ENCODE measurements around the gene NAV2.

Gene NAV2

DNA sequence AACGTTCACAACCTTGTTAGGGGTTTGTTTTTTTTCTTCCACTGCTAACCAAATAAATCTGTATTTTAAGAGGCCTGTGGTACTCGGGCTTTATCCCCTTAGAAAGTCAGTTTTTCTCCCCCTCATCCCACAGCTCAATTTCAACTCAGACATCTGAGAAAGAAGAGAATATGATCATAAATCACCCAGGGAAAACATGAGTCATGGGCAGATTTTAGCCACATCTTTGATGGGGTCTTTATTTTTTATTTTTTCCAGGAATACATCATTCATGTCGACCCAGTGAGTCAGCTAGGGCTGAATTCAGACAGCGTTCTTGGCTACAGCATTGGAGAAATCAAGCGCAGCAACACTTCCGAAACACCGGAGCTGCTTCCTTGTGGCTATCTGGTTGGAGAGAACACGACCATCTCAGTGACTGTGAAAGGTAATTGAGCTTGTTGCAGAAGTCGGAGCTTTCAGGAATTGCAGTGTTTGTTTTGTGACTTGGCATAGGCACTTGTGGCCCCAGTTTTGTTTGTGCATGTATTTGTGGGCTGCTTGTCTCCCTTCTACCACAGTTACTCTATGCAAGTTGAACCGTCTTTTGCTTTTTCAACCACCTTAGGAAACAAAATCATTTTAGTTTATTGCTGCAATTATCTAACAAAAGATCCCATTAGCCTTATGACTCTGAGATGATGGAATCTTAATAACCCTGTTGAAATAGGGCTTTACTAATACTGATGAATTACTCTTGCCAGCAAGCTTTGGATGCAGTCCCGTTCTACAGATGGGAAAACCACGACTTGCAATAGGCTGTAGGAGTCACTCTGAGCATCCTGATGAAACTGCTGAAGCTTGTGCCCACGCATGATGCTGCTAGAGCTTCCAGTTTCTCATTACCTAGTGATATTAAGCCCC lies 384.9 kb downstream of the NAV2 start:
- POLR2A ChIA-PET: no interaction called here
- peaks cover 0 to 3% (median 0%) of the 10 kb centered on the region in 4 experiments for H3K4me1 ChIP-seq (ENCODE audit: control extremely low read depth in 1 of 4, control insufficient read depth in 4 of 4, insufficient read depth in 4 of 4, low read length in 3 of 4)
- no peak overlapping the region for H3K27ac ChIP-seq (ENCODE audit: insufficient read depth in 1 of 2, low read depth in 1 of 2, low read length in 2 of 2, poor library complexity in 1 of 2, severe bottlenecking in 2 of 2)
- H3K9me3 ChIP-seq (ENCODE audit: control extremely low read depth in 1 of 5, control insufficient read depth in 4 of 5, insufficient read depth in 2 of 5, low read depth in 1 of 5, low read length in 4 of 5): no peaks in the 10 kb centered on the region
- CTCF ChIA-PET: interaction anchor here (0.9 to 1.6 kb wide), 3 partner anchors 15 to 93 kb away, joined by 3 read pairs; no protein-coding TSS in a partner anchor
- H3K36me3 ChIP-seq (ENCODE audit: control insufficient read depth in 4 of 4, insufficient read depth in 4 of 4, low read length in 3 of 4): no peaks in the 10 kb centered on the region
- peak in 2 of 3 donors; percentile 21 to 27 for DNase-seq
- H3K4me3 ChIP-seq (ENCODE audit: control insufficient read depth in 1 of 7, extremely low read depth in 1 of 7, insufficient read depth in 4 of 7, low read depth in 2 of 7, low read length in 6 of 7): no peak overlapping the region
- WGBS (ENCODE audit: insufficient coverage): 89% methylated on average over 11 of the region's 13 CpGs
- peaks cover 0 to 6% (median 0%) of the 10 kb centered on the region in 5 experiments for H3K27me3 ChIP-seq (replicated peaks in 2 of 5; ENCODE audit: control insufficient read depth in 4 of 5, insufficient read depth in 5 of 5, low read length in 4 of 5)

DNA sequence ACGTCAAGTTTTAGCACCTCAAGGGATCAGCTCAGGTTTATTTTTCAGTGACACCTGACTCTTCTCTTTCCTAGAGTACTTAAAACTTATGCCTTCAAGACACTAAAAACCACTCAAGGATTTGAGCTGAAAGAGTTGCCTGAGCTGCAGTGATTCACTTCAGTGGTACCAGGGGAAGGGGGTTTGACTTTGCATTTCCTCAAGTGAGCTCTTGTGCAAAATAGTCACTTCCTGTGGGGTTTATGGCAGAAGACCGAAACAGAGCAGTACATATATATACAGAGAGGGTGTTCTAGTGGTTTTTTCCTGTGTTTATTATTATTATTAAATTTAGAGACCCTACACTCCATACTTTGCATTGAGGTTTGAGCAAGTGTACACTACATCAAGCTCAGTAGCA lies 386.9 kb downstream of the NAV2 start:
- H3K27ac ChIP-seq (ENCODE audit: insufficient read depth in 1 of 2, low read depth in 1 of 2, low read length in 2 of 2, poor library complexity in 1 of 2, severe bottlenecking in 2 of 2): no peak overlapping the region
- peak; percentile 11 to 71 (median 61) for DNase-seq
- peaks cover 0 to 6% (median 0%) of the 10 kb centered on the region in 5 experiments for H3K27me3 ChIP-seq (replicated peaks in 2 of 5; ENCODE audit: control insufficient read depth in 4 of 5, insufficient read depth in 5 of 5, low read length in 4 of 5)
- H3K4me3 ChIP-seq (ENCODE audit: control insufficient read depth in 1 of 7, extremely low read depth in 1 of 7, insufficient read depth in 4 of 7, low read depth in 2 of 7, low read length in 6 of 7): no peak overlapping the region
- ChIA-PET POLR2A (interaction anchor here (0.9 kb wide), 1 partner anchor 10 kb away, joined by 3 read pairs; no protein-coding TSS in a partner anchor), CTCF (no interaction called here)
- 100% methylated on average over 1 of the region's 2 CpGs for WGBS (ENCODE audit: insufficient coverage)
- H3K36me3 ChIP-seq (ENCODE audit: control insufficient read depth in 4 of 4, insufficient read depth in 4 of 4, low read length in 3 of 4): no peaks in the 10 kb centered on the region
- no peaks in the 10 kb centered on the region for H3K9me3 ChIP-seq (ENCODE audit: control extremely low read depth in 1 of 5, control insufficient read depth in 4 of 5, insufficient read depth in 2 of 5, low read depth in 1 of 5, low read length in 4 of 5)
- H3K4me1 ChIP-seq (ENCODE audit: control extremely low read depth in 1 of 4, control insufficient read depth in 4 of 4, insufficient read depth in 4 of 4, low read length in 3 of 4): peaks cover 0 to 3% (median 0%) of the 10 kb centered on the region in 4 experiments

DNA sequence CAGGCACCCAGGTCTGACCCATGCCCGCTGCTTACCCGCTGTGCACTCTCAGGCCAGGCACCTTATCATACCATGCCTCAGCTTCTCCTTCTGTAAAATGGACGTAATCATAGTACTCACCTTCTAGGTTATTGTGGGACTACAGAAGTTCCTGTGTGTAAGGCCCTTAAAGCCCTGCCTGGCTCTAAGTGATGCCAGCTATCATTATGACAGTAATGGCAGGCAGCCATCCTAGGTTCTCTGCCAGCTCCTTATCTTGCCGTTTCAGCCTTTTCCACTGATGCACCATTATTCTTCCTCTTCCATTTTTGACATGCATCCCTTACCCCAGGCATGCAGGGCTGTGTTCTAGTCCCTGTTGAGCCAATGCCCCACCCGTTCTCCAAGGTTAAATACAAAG lies 389.8 kb downstream of the NAV2 start:
- ChIA-PET CTCF (interaction anchor here (1.2 to 2.0 kb wide), 2 partner anchors 25 to 50 kb away, joined by 4 to 6 read pairs; no protein-coding TSS in a partner anchor), POLR2A (no interaction called here)
- Histone ChIP-seq H3K4me3 (ENCODE audit: control insufficient read depth in 1 of 7, extremely low read depth in 1 of 7, insufficient read depth in 4 of 7, low read depth in 2 of 7, low read length in 6 of 7) (no peak overlapping the region), H3K27me3 (replicated peaks in 2 of 5; ENCODE audit: control insufficient read depth in 4 of 5, insufficient read depth in 5 of 5, low read length in 4 of 5) (peaks cover 0 to 4% (median 0%) of the 10 kb centered on the region in 5 experiments), H3K36me3 (ENCODE audit: control insufficient read depth in 4 of 4, insufficient read depth in 4 of 4, low read length in 3 of 4) (no peaks in the 10 kb centered on the region), H3K4me1 (ENCODE audit: control extremely low read depth in 1 of 4, control insufficient read depth in 4 of 4, insufficient read depth in 4 of 4, low read length in 3 of 4) (peaks cover 0 to 3% (median 0%) of the 10 kb centered on the region in 4 experiments), H3K9me3 (ENCODE audit: control extremely low read depth in 1 of 5, control insufficient read depth in 4 of 5, insufficient read depth in 2 of 5, low read depth in 1 of 5, low read length in 4 of 5) (no peaks in the 10 kb centered on the region), H3K27ac (ENCODE audit: insufficient read depth in 1 of 2, low read depth in 1 of 2, low read length in 2 of 2, poor library complexity in 1 of 2, severe bottlenecking in 2 of 2) (no peak overlapping the region)
- peak in 2 of 3 donors; percentile 20 to 47 for DNase-seq
- WGBS (ENCODE audit: insufficient coverage): 85% methylated on average over 3 of the region's 5 CpGs

DNA sequence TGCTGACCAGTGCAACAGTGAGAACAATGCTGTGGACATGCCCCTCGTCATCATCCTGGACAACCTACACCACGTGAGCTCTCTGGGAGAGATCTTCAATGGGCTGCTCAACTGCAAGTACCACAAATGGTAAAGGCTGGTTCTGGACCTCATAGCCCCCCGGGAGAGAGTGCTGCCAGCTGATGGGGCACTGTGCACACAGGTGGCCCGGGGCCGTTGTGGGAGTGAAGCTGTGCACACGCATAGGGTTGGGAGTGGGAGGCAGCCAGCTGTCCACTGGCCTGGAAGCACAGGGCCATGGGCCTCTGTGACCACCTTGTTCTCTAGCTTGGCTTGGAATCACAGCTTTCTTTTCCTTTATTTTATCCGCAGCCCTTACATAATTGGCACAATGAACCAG lies 390.6 kb downstream of the NAV2 start:
- 98% methylated on average over 6 of the region's 7 CpGs for WGBS (ENCODE audit: insufficient coverage)
- Histone ChIP-seq H3K4me3 (ENCODE audit: control insufficient read depth in 1 of 7, extremely low read depth in 1 of 7, insufficient read depth in 4 of 7, low read depth in 2 of 7, low read length in 6 of 7) (no peak overlapping the region), H3K36me3 (ENCODE audit: control insufficient read depth in 4 of 4, insufficient read depth in 4 of 4, low read length in 3 of 4) (no peaks in the 10 kb centered on the region), H3K27ac (ENCODE audit: insufficient read depth in 1 of 2, low read depth in 1 of 2, low read length in 2 of 2, poor library complexity in 1 of 2, severe bottlenecking in 2 of 2) (no peak overlapping the region), H3K27me3 (replicated peaks in 2 of 5; ENCODE audit: control insufficient read depth in 4 of 5, insufficient read depth in 5 of 5, low read length in 4 of 5) (peaks cover 0 to 4% (median 0%) of the 10 kb centered on the region in 5 experiments), H3K4me1 (ENCODE audit: control extremely low read depth in 1 of 4, control insufficient read depth in 4 of 4, insufficient read depth in 4 of 4, low read length in 3 of 4) (peaks cover 0 to 3% (median 0%) of the 10 kb centered on the region in 4 experiments), H3K9me3 (ENCODE audit: control extremely low read depth in 1 of 5, control insufficient read depth in 4 of 5, insufficient read depth in 2 of 5, low read depth in 1 of 5, low read length in 4 of 5) (no peaks in the 10 kb centered on the region)
- POLR2A ChIA-PET: no interaction called here
- CTCF ChIA-PET: interaction anchor here (1.0 to 2.0 kb wide), 4 partner anchors 9 to 148 kb away, joined by 3 to 7 read pairs (median 5); no protein-coding TSS in a partner anchor
- DNase-seq: no peak

DNA sequence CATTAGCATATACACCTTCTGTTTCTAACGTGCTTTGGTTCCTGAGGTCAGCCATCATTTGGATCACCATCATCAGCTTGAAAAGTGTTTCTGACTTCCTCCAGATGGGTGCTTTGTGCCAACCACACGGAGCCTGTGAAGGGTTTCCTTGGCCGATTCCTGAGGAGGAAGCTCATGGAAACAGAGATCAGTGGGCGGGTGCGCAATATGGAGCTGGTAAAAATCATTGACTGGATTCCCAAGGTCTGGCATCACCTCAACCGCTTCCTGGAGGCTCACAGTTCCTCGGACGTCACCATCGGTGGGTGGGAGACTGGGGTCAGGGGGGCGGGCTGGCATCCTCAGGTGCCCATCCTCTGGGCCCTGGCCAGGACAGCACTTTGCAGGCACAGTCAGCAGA lies 392.8 kb downstream of the NAV2 start:
- no peaks in the 10 kb centered on the region for H3K4me1 ChIP-seq (ENCODE audit: control extremely low read depth in 1 of 4, control insufficient read depth in 4 of 4, insufficient read depth in 4 of 4, low read length in 3 of 4)
- CTCF ChIA-PET: interaction anchor here (0.7 to 2.7 kb wide), 7 partner anchors 10 to 154 kb away, joined by 3 to 11 read pairs (median 4); no protein-coding TSS in a partner anchor

DNA sequence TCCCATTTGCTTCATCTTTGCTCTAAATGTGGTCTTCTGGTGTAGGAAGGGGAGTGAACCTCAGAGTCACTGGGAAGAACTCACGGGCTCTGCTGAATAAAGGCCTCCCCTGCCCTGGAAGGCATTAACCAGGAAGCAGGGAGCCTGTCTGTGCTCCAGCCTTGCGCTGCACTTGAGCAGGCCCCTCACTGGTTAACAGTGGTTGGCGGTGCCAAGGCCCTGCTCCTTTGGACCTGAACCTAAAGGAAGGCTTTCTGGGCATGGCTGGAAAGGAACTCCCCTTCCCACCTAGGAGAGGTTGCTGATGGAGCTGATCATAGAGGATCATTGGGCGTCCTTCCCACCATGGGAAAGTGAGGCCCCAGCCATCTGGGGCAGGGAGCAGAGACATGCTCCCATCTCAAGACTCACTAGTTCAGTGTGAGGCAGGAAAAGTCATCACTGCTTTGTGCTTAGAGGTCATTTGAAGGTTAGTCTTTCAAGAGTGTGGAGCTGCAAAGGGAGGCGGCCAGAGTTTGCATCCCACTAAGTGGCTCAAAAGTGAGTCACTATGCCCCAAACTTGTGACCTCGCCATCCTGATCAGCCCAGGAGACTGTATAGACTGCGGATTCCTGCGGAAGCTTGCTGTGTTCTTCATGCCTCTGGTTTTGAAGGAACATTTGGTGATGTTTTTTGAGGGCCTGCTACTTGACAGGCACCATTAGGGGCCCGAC lies 397.3 kb downstream of the NAV2 start:
- Histone ChIP-seq H3K36me3 (ENCODE audit: control insufficient read depth in 4 of 4, insufficient read depth in 4 of 4, low read length in 3 of 4) (no peaks in the 10 kb centered on the region), H3K9me3 (ENCODE audit: control extremely low read depth in 1 of 5, control insufficient read depth in 4 of 5, insufficient read depth in 2 of 5, low read depth in 1 of 5, low read length in 4 of 5) (no peaks in the 10 kb centered on the region), H3K27ac (ENCODE audit: insufficient read depth in 1 of 2, low read depth in 1 of 2, low read length in 2 of 2, poor library complexity in 1 of 2, severe bottlenecking in 2 of 2) (no peak overlapping the region), H3K4me3 (ENCODE audit: control insufficient read depth in 1 of 7, extremely low read depth in 1 of 7, insufficient read depth in 4 of 7, low read depth in 2 of 7, low read length in 6 of 7) (no peak overlapping the region), H3K27me3 (replicated peaks in 2 of 5; ENCODE audit: control insufficient read depth in 4 of 5, insufficient read depth in 5 of 5, low read length in 4 of 5) (peaks cover 0 to 2% (median 0%) of the 10 kb centered on the region in 5 experiments), H3K4me1 (ENCODE audit: control extremely low read depth in 1 of 4, control insufficient read depth in 4 of 4, insufficient read depth in 4 of 4, low read length in 3 of 4) (peaks cover 0 to 12% (median 0%) of the 10 kb centered on the region in 4 experiments)
- CTCF ChIA-PET: interaction anchor here (1.1 to 4.3 kb wide), 5 partner anchors 17 to 168 kb away, joined by 3 to 35 read pairs (median 4); no protein-coding TSS in a partner anchor
- DNase-seq: no peak
- POLR2A ChIA-PET: interaction anchor here (1.1 kb wide), 1 partner anchor 11 kb away, joined by 3 read pairs; no protein-coding TSS in a partner anchor
- 95% methylated on average over 6 of the region's 9 CpGs for whole genome bisulfite sequencing (ENCODE audit: insufficient coverage)

More for the DNA sequence above, 392.8 kb downstream of the NAV2 start:
- POLR2A ChIA-PET: no interaction called here
- Histone ChIP-seq H3K36me3 (ENCODE audit: control insufficient read depth in 4 of 4, insufficient read depth in 4 of 4, low read length in 3 of 4) (no peaks in the 10 kb centered on the region), H3K9me3 (ENCODE audit: control extremely low read depth in 1 of 5, control insufficient read depth in 4 of 5, insufficient read depth in 2 of 5, low read depth in 1 of 5, low read length in 4 of 5) (no peaks in the 10 kb centered on the region), H3K27ac (ENCODE audit: insufficient read depth in 1 of 2, low read depth in 1 of 2, low read length in 2 of 2, poor library complexity in 1 of 2, severe bottlenecking in 2 of 2) (no peak overlapping the region), H3K27me3 (replicated peaks in 2 of 5; ENCODE audit: control insufficient read depth in 4 of 5, insufficient read depth in 5 of 5, low read length in 4 of 5) (peaks cover 0 to 4% (median 0%) of the 10 kb centered on the region in 5 experiments), H3K4me3 (ENCODE audit: control insufficient read depth in 1 of 7, extremely low read depth in 1 of 7, insufficient read depth in 4 of 7, low read depth in 2 of 7, low read length in 6 of 7) (no peak overlapping the region)
- WGBS (ENCODE audit: insufficient coverage): 96% methylated on average over 10 of the region's 10 CpGs
- no peak for DNase-seq
